ENCODE measurements around the gene GFER. TPM values are rescaled to one million over a fixed set of nuclear protein-coding genes. Genes with fewer than 3 reads are reported as not detected.

Gene GFER
- total and polyA plus RNA-seq, 9 of the 15 experiments (the other 6 are each of a cell fraction or from before 2014, with no cell fraction given), result 4.3 to 53.7 (median 19.8) TPM

DNA sequence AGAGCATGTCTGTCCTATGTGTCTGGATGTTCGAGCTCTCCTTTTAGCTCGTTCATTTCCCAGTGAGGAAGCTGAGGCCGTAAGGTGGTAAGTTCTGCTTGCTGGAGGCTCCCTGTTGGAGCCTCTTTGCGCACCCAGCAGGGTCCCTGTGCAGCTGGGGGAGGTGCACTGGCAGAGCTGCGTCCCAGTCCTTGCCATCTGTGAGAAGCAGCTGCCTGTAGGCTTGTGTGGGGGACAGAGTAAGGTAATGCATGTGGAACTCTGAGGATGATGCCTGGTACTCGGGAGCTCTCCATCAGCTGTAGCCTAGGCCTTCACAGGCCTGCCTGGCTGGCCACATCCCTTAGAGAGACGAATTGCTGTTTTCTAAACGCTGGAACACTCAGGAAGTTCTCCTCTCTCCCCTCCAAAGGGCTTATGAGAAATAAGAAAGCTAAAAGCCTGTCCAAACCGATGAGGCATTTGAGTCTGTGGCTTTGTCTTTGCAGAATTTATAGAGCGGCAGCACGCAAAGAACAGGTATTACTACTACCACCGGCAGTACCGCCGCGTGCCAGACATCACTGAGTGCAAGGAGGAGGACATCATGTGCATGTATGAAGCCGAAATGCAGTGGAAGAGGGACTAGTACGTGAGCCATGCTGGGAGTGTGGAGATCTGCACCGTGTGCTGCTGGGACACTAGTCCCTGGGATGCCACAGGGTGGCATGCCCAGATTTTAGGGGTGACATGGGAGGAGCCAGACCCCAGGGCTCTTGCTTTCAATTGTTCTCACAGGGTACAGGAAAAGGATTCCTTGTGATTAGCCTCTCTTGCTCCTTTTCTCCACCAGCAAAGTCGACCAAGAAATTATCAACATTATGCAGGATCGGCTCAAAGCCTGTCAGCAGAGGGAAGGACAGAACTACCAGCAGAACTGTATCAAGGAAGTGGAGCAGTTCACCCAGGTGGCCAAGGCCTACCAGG lies 23.0 kb upstream of the GFER start (continued):
- TF ChIP-seq, protein P1, sequence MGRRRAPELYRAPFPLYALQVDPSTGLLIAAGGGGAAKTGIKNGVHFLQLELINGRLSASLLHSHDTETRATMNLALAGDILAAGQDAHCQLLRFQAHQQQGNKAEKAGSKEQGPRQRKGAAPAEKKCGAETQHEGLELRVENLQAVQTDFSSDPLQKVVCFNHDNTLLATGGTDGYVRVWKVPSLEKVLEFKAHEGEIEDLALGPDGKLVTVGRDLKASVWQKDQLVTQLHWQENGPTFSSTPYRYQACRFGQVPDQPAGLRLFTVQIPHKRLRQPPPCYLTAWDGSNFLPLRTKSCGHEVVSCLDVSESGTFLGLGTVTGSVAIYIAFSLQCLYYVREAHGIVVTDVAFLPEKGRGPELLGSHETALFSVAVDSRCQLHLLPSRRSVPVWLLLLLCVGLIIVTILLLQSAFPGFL (CRISPR knock-in tag; IDR thresholded peaks at IDR 0.05), result 0 out of 2 replicates have a peak, but pooled peaks have one; percentile 84
- TF ChIP-seq ZSCAN32 (CRISPR knock-in tag; IDR thresholded peaks at IDR 0.05) (no peak), ZNF644 (tag; IDR thresholded peaks at IDR 0.05; ENCODE audit: low read depth) (no peak), ZNF785 (CRISPR knock-in tag; IDR thresholded peaks at IDR 0.05) (no peak), SNRNP70 (optimal IDR thresholded peaks at IDR 0.05; ENCODE audit: low read depth, low read length) (peak; percentile 77), ZNF316 (IDR thresholded peaks at IDR 0.05) (no peak), MCM3 (IDR thresholded peaks at IDR 0.05) (no peak), ATF7 (IDR thresholded peaks at IDR 0.05) (no peak), TSHZ1 (CRISPR knock-in tag; IDR thresholded peaks at IDR 0.05) (no peak), FOXA1 (IDR thresholded peaks at IDR 0.05; ENCODE audit: borderline replicate concordance) (no peak), CREB5 (CRISPR knock-in tag; IDR thresholded peaks at IDR 0.05) (no peak), SMARCA4 (IDR thresholded peaks at IDR 0.05) (no peak), SAP30 (IDR thresholded peaks at IDR 0.05; ENCODE audit: borderline replicate concordance, insufficient read depth, low read depth, low read length, poor library complexity, severe bottlenecking) (no peak), CHD4 (IDR thresholded peaks at IDR 0.05; ENCODE audit: insufficient read depth, insufficient replicate concordance, low read depth, low read length, poor library complexity, severe bottlenecking) (no peak), EP300 (IDR thresholded peaks at IDR 0.05; ENCODE audit: low read length) (no peak), ZNF253 (CRISPR knock-in tag; conservative IDR thresholded peaks at IDR 0.05) (peak; percentile 87), ARNT (IDR thresholded peaks at IDR 0.05) (no peak)
- TF ChIP-seq, protein P2, sequence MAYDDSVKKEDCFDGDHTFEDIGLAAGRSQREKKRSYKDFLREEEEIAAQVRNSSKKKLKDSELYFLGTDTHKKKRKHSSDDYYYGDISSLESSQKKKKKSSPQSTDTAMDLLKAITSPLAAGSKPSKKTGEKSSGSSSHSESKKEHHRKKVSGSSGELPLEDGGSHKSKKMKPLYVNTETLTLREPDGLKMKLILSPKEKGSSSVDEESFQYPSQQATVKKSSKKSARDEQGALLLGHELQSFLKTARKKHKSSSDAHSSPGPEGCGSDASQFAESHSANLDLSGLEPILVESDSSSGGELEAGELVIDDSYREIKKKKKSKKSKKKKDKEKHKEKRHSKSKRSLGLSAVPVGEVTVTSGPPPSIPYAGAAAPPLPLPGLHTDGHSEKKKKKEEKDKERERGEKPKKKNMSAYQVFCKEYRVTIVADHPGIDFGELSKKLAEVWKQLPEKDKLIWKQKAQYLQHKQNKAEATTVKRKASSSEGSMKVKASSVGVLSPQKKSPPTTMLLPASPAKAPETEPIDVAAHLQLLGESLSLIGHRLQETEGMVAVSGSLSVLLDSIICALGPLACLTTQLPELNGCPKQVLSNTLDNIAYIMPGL (CRISPR knock-in tag; IDR thresholded peaks at IDR 0.05), result no peak
- TF ChIP-seq, protein P3, sequence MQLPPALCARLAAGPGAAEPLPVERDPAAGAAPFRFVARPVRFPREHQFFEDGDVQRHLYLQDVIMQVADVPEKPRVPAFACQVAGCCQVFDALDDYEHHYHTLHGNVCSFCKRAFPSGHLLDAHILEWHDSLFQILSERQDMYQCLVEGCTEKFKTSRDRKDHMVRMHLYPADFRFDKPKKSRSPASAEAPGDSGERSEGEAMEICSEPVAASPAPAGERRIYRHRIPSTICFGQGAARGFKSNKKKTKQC (CRISPR knock-in tag; IDR thresholded peaks at IDR 0.05), result no peak
